22Rv1 (cell line): Measurements from ENCODE around the gene CYP27B1.

Experiments
- H3K27ac ChIP-seq: fragments of 450-650 bp; 2 replicates; pipeline ENCODE4 v1.5.1; 2017
- ZFX ChIP-seq: fragments of 450-650 bp; IDR thresholded peaks from 2 replicates; pipeline ENCODE4 v1.6.1; 2017; ENCODE audit warnings: antibody characterized with exemption, borderline replicate concordance
- TF ChIP-seq, protein P1 (sequence below): fragments of 450-650 bp; IDR thresholded peaks from 2 replicates; pipeline ENCODE4 v1.5.1; 2017; ENCODE audit warnings: mild to moderate bottlenecking

CYP27B1 gene

DNA sequence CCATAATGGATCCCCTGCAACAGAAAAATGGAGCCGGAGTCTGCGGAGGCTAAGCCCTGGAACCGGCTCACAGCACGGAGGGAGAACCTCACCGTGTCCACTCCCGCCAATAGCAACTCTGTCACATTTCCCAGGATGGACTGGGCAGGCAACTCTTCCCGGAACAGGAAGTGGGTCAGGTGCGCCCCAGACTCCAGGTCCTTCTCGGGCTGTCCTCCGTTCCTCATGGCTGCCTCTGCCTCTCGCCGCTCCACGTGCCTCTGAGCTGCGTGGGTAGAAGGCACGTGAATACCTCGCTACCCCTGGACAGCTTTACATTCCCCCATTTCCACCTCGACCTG, 2.2 kb downstream of the CYP27B1 start:
- no peak for TF ChIP-seq ZFX
- TF ChIP-seq, protein P1, sequence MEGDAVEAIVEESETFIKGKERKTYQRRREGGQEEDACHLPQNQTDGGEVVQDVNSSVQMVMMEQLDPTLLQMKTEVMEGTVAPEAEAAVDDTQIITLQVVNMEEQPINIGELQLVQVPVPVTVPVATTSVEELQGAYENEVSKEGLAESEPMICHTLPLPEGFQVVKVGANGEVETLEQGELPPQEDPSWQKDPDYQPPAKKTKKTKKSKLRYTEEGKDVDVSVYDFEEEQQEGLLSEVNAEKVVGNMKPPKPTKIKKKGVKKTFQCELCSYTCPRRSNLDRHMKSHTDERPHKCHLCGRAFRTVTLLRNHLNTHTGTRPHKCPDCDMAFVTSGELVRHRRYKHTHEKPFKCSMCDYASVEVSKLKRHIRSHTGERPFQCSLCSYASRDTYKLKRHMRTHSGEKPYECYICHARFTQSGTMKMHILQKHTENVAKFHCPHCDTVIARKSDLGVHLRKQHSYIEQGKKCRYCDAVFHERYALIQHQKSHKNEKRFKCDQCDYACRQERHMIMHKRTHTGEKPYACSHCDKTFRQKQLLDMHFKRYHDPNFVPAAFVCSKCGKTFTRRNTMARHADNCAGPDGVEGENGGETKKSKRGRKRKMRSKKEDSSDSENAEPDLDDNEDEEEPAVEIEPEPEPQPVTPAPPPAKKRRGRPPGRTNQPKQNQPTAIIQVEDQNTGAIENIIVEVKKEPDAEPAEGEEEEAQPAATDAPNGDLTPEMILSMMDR = no peak
- no peak overlapping the region for H3K27ac ChIP-seq

DNA sequence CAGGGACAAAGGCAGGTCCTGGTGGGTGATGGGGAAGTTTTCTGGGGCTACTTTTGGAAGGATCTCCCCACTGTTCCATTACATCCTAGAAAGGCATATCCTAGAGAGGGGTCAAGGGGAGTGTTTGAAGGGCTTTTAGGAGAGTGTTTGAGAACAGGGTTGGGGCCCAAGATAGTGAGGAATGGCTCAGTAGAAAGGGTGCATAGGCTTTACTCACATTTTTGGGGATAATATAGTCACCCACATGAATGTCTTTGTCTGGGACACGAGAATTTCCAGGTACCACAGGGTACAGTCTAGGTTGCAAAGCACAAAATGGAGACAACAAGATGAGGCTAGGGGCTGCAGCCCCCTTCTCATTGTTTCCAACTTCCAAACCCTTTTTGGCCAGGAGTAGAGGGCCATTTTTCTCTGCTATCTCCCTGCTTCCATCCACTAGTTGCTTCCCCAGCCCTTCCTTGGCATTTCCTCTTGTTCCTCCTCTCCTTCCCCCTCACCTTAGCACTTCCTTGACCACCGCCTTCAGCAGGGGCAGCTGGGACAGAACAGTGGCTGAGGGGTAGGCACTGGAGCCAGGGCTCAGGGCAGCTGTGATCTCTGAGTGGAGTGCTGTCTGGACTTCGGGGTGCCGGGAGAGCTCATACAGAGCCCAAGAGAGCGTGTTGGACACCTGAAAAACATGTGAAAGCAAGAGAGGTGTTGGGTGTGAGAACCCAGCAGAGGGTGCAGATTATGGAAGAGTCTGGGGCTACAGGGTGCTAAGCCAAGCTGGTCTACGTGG, 2.8 kb downstream of the CYP27B1 start:
- no peak for TF ChIP-seq ZFX
- TF ChIP-seq, protein P1 = no peak
- H3K27ac ChIP-seq = no peak overlapping the region

DNA sequence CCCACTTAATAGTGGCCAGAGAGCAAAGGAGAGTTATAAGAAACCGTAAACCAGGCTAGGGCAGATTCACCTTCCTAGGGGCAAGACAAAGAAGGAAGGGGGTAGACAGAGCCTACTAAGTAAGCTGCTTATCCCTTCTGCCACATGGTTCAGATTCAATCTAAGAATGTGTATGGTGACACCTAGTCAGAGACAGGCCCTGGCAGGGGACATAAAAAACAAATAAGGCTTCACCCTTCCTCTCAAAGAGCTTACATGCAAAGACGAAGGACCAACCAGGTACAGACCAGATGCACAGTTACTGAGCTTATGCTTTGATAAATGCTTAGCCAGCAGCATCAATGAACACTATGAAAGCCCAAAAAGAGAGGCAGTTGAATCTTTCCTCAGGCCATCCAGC, 4.4 kb downstream of the CYP27B1 start:
- TF ChIP-seq, protein P1 = no peak
- no peak for TF ChIP-seq ZFX
- H3K27ac ChIP-seq = no peak overlapping the region

DNA sequence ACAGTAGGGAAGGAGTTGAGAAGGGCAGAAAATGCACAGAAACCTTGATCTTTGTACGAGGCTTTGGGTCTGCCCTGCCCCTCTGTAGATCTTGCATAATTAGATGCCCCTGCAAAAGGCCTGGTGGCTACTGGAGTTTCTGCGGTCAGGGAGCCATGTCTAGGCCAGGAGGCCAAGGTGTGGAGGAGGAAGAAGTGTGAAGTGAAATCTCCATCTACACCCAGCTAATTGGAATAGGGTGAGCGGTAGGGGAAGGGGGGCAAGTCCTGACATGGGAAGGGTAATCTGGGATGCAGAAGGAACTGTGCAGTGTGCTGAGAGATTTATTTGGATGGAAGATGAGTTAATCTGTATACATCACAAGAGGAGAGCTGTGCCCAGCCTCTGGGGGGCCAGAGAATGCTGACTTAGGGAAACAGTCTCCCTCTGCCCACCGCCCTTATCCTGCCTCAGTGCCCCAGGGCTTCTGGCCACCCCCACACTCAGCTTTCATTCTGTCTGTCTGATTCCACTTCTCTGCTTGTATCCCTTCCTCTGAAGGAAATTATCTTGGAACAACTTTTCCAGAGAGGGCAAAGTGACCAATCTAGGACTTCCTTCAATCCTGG, 5.4 kb downstream of the CYP27B1 start:
- no peak for TF ChIP-seq ZFX
- TF ChIP-seq, protein P1 = no peak
- no peak overlapping the region for H3K27ac ChIP-seq

DNA sequence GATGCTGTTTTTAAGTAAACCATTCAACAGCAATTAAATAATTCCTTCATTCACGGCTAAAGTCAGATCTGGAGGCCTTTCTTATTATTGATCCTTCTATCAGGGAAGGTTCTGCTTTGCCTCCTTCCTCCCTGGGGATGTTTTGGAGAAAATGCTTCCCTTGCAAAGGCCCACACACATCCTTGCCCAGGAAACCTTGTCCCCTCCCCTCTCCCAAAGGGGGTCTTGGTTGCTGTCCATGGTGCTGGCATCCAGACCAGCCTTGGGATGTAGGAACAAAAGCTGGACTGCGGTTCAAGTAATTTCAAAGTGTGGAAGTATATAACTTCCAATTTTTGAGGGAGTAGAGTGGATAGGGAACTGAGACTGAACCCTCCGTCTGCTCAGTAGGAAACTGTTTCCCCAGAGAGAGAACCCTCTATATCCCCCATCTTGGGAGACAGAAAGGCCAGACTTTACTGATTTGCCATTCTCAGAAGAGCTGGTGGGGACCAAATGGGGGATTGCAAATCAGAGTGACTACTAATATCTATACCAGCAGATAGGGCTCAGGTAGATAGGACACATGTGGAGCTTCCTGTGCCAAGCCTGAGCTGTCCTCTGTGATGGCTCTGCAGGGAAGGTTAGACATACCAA, 6.4 kb downstream of the CYP27B1 start:
- TF ChIP-seq ZFX = no peak
- TF ChIP-seq, protein P1 = no peak
- no peak overlapping the region for H3K27ac ChIP-seq

DNA sequence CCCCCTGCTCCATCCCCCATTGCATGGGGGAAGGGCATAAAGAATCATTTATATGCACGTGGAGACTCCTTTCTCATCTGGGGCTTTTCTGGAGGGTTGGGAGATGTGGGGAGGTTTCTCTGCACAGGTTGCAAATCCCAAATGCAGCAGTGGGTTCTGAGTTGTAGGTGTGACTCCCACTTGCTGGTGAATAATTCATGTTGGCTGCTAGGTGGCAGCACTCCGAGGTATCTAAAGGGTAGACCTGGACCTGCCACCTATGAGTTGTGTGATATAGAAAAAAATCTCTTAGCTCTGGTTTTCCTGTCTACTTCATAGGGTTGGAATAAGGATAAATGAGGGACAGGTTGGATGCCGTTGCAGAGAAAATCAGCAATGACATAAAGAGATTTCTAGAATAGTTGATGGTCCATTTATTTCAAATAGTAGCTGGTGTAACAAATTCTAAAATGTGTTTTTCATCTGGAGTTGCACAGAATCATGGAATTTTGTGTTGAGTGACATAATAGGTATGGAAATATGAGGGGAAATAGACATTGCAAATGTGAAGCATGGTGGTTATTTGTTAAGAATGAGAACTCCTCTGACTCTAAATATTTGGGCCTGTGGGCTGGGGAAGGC, 7.4 kb downstream of the CYP27B1 start:
- no peak for TF ChIP-seq ZFX
- TF ChIP-seq, protein P1 = peak; percentile 94
- H3K27ac ChIP-seq = no peak overlapping the region
